Measurements from ENCODE around the gene KRT24.
A peak's percentile ranks its signal among the peaks of the same experiment; 100 is the strongest.

Gene KRT24

GRCh38 chr17:40730970-40731369 lies 27.4 kb upstream of the KRT24 start:
- in situ Hi-C loops (cut with MboI; ENCODE audit: low sequenced_read_pairs, unreplicated experiment): no loop called here
- no peak for DNase-seq (ENCODE audit: low spot score)
- TF ChIP-seq CTCF (IDR thresholded peaks at IDR 0.05; ENCODE audit: borderline replicate concordance, control extremely low read depth, extremely low read depth, insufficient read depth, missing control alignments): no peak

GRCh38 chr17:40727447-40728231 lies 24.1 kb upstream of the KRT24 start:
- peak; percentile 57 for DNase-seq (ENCODE audit: low spot score)
- no peak for TF ChIP-seq CTCF (IDR thresholded peaks at IDR 0.05; ENCODE audit: borderline replicate concordance, control extremely low read depth, extremely low read depth, insufficient read depth, missing control alignments)
- in situ Hi-C loops (cut with MboI; ENCODE audit: low sequenced_read_pairs, unreplicated experiment): no loop called here

- in situ Hi-C loops (cut with MboI; ENCODE audit: low sequenced_read_pairs, unreplicated experiment): no loop called here
- no peak for TF ChIP-seq CTCF (IDR thresholded peaks at IDR 0.05; ENCODE audit: borderline replicate concordance, control extremely low read depth, extremely low read depth, insufficient read depth, missing control alignments)
- DNase-seq (ENCODE audit: low spot score): no peak
These were observed 23.4 kb upstream of the KRT24 start for GRCh38 chr17:40726919-40727318.

- TF ChIP-seq CTCF (IDR thresholded peaks at IDR 0.05; ENCODE audit: borderline replicate concordance, control extremely low read depth, extremely low read depth, insufficient read depth, missing control alignments): no peak
- no peak for DNase-seq (ENCODE audit: low spot score)
- in situ Hi-C loops (cut with MboI; ENCODE audit: low sequenced_read_pairs, unreplicated experiment): no loop called here
These were observed 21.1 kb upstream of the KRT24 start for GRCh38 chr17:40724656-40725055.

GRCh38 chr17:40722241-40722640 lies 18.7 kb upstream of the KRT24 start:
- no peak for DNase-seq (ENCODE audit: low spot score)
- in situ Hi-C loops (cut with MboI; ENCODE audit: low sequenced_read_pairs, unreplicated experiment): no loop called here

GRCh38 chr17:40720899-40721298 lies 17.3 kb upstream of the KRT24 start:
- no peak for DNase-seq (ENCODE audit: low spot score)

More at GRCh38 chr17:40722241-40722640, 18.7 kb upstream of the KRT24 start:
- no peak for TF ChIP-seq CTCF (IDR thresholded peaks at IDR 0.05; ENCODE audit: borderline replicate concordance, control extremely low read depth, extremely low read depth, insufficient read depth, missing control alignments)

More at GRCh38 chr17:40720899-40721298, 17.3 kb upstream of the KRT24 start:
- in situ Hi-C loops (cut with MboI; ENCODE audit: low sequenced_read_pairs, unreplicated experiment): no loop called here
- no peak for TF ChIP-seq CTCF (IDR thresholded peaks at IDR 0.05; ENCODE audit: borderline replicate concordance, control extremely low read depth, extremely low read depth, insufficient read depth, missing control alignments)

Measured in GM13976 (cell line).